GM21528 (cell line): ENCODE measurements around the gene PPM1L.

Experiments used
- ATAC-seq: cut with Tn5 transposase; IDR thresholded peaks from one replicate; pipeline ENCODE4 v1.9.1; 2021; ENCODE audit warnings: mild to moderate bottlenecking, moderate library complexity; ENCODE audit not compliant: unreplicated experiment, low FRiP score

Gene PPM1L

DNA sequence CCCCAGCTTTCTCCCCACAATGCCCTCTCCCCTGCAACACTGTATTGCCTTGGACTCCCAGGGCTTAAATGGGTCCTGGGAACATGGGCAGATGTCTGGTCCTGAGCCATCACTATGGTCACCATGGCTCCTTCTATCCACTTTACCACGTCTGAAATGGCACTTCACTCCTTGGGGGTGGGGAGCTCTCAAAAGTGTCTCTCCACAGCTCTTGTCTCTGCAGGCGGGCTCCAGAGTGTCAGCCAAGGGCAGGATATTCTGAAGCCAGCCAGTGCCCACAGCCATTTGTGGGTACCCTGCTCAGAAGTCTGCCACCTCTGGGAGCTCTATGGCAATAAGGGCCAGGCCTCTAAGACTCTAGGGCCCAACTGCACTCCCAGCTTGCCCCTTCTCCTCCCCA lies 163.9 kb downstream of the PPM1L start:
- ATAC-seq: no peak

DNA sequence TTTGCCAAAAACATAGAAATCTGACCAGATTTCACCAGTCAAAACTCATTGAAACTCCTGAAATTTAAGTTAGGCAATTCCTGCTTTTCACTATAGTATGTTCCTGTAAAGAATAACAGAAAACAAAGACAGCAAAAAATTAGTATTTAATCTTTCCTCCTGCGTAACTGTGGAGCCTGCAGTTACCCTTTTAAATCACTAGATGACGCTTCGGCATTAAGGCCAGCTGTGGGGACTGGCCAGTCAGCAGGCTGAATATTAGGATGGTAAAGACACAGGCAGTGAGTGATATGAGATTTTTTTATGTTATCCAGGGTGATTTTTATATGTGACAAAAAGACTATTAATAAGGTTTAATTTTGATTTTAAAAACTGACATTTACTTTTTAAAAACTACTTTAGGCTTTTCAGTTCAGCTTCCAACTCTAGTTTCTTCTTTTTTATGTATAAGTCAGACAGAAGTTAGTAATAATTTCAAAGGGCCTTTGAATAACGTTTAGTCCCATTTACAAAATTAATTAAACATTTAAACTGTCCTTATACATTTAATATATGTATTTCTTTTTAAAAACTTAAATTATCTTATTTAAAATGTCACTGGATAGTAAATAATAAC lies 165.1 kb downstream of the PPM1L start:
- ATAC-seq: no peak

DNA sequence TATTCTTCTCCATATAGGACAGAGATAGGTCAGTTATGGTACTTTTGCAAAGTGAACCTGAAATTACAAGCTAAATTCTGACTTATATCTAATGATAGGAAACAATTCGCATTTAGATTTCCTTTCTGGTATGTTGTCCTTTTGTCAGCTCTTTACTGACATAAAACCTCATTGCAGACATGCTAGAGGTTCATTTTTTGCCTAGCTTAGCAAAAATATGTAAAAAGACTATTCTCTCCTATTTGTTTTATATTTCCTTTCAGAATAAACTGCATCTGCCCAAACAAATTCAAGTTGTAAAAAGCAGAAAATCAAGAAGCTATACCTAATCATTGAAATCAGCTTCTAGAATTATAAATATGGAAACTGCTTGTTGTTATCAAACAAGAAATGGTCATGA lies 168.7 kb downstream of the PPM1L start:
- ATAC-seq: no peak

DNA sequence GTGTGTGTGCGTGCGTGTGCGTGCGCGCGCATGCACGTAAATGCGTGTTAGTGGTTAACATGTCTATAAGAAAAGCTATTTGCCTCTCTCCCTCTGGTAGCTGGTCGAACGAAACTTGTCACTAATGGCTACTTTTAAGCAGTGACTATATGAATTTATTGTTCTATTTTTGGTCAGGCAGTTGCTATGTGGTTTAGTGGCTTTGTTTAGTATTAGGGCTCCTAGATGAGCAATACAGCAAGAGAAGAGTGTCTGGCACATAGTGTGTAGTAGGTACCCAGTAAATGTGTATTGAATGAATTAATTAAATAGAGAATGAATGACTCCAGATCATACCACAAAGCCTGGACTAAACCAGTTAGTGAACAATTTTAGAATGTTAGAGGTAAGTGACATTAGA lies 171.6 kb downstream of the PPM1L start:
- ATAC-seq: no peak

DNA sequence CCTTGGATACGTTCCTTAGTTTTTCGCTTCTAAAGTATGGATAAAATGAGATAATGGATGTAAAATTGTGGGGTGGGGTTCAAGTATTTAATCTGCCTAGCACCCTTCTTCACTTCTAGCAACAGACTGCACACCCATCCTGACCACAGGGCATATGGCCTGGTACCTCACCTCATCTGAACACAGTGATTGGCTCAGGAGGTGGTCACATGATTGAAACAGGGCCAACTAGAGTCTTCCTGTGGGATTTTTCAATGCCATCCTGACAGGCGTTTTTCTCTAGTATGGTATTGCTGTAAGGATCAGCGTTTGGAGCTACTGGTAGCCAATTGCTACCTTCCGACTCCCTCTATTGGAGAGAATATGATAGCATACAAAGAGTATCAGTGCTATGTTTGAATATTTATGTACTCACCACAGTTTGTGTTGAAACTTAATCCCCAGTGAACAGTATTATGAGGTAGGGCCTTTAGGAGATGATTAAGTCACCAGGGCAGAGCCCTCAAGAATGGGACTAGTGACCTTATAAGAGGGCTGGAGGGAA lies 172.2 kb downstream of the PPM1L start:
- no peak for ATAC-seq

DNA sequence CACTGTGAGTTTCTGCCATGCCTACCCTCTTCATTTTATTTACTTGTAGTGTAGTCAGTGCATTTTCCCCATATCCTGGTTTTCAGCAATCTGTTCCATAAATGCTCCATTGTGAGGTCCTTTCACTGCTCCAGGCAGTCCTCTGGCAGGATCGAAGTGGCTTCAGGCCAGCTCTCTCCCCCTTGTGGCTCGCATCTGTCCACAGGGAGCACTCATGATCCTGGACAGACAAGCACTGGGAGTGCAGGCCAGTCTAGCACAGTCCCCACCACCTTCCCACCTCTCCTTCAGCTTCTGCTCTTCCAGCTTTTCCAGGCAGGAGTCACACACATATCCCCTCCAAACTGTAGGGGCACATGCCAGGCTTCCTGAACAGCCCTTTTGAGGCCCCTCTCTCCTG lies 173.6 kb downstream of the PPM1L start:
- ATAC-seq: no peak

DNA sequence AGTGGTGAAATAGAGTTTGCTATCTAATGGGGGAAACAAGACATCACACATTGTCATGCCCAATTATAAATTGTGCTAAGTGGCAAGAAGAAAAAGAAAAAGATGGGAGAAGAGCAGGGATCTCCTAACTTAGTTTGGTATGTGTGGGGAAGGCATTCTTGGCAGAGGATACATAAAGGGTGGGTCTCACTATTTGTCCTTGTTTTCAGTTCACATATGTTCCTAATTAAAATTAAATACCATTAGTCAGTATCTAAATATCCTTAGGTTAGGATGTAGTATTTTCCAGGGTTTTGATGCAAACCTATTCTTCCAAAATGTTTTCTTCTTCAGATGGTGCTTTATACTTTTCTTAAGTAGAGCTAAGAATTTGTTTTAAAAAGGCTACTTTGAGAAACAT lies 175.4 kb downstream of the PPM1L start:
- ATAC-seq: no peak

DNA sequence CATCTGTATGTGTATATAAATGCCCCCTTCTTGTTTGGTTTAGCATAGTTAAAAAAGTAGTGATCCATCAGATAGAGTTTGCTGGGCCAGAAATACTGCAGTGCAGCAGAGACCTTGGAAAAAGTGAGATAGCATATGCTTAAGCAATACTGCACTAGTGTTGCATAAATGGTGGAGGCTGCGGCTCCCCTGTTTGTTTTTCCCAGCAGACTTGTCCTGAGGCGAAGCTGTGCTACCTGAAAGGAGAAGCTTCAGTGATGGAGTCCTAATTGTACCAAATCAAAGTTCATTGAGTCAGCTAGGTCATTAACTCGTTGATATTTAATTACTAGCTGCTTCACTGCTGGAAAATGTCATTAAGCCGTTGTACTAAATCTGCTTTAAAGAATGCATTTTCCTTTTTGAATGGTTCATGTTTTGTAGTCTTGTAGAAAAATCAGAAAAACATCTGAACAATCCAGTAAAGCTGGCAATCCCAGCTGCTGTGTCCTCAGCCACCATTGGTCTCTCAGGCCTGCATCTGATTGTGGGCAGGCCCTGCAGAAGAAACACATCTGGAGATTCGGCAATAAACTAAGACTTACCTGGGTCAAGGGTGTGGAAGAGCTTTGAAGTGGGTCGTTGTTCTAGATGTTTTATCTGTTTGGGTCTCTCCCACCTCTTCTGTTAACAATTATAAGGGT lies 179.5 kb downstream of the PPM1L start:
- ATAC-seq: no peak

DNA sequence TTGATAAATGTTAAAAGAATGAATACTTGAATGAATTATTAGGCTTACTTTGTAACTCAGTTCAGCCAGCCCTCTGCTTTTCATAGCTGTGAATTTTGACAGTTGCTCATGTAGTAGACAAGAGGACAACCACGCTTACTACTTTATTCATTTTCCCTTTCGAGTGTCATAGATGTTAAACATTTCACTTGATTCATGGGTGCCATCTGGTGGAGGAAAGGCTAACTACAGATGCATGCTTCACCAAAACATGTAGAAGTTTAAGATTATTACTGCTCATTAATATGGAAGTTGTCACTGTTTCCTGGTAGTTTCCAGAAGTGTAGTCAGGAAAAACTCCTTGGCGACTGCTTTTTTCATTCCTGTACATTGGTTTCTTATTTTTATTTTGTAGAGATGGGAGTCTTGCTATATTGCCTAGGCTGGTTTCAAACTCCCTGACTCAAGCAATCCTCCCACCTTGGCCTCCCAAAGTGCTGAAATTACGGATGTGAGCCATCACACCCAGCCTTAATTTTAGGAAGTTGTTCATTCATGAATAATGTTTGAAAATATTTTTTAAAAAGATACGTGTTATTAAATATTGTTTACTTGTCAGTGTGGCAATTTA lies 186.0 kb downstream of the PPM1L start:
- peak; percentile 86 for ATAC-seq

DNA sequence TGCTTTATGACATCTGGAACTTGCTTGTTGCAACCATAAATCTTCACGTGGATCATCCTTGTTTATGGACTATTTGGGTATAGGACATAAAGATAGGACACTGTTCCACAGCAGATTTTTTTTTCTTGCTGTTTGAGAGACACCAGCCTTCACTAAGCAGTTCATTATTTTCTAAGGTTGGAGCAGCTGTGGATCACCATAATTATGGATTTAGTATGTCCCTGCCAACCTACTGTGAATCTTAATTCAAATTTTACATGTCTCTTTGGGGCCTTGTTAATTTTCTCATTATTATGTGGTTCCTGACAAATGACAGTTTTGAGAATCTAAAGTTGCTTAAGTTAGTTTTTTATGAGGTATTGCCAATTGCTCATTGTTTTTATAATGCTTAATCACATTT lies 188.0 kb downstream of the PPM1L start:
- no peak for ATAC-seq

DNA sequence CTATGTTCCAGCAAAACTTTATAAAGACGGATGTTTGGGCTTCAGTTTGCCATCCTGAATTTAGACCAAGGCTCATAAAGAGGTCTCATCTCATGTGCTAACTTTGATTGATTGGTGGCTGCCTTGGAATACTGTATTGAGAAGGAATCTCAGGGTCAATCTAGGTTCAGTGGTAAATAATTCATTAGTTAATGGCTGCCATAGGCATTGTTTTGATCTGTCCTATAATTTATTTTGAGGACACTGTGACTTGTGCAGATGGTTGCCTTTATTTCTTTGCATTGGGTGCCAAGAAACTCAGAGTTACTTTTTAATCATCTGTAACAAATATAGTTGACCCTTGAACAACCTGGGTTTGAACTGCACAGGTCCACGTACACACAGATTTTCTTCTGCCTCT lies 189.3 kb downstream of the PPM1L start:
- no peak for ATAC-seq

DNA sequence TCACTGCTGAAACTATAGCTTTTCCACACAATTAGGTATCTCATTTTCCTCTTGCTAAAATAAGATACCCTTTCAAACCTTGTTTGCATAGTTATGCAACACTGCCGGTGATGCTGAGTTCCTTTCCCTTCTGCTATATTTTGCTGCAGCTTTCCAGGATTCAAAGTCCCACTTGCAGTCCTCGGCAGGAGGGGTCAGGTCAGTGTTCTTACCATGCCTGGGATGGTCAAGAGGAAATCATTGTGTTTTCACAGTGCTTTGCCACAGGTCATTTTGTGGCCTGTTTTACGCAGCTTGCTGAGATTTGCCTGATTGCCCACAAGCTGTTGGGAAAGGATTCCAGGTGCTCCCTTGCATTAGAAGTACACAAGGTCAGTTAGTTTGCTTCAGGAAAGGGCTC lies 192.2 kb downstream of the PPM1L start:
- no peak for ATAC-seq

DNA sequence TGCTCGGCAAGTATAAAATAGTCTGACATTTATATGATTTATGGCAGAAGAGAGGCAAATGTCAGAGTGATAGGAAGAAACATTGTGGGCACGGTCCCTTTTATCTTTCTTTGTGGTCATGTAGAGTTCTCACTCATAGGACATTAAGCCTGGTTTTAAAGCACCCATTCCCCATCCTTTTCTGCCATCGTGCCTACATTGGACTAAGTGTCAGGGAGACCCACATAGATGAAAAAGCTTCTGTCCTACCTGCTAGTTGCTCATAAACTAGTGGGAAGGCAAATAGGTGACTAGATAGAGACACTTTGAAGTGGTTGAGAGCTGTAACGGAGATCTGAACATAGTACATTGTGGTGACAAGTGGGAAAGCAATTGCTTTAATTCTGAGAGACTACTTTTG lies 193.4 kb downstream of the PPM1L start:
- no peak for ATAC-seq

DNA sequence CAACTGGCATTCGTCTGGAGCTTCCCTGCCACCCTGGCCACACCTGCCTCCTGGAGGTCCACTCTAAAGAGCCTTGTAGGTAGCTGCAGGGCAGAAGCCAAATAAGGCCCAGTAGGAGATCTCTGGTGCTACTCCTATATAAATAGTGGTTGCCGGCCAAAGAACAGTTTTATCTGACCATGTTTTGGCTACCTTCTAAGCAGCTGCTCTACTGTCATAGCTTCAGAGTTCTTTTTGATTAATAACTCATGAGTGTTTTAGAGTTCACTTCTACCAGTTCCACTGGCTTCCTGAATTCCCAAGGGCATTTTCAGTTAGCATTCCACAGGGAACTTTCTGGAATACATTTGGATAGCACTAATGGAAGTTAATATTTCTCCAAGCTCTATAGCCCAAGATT lies 194.5 kb downstream of the PPM1L start:
- no peak for ATAC-seq

DNA sequence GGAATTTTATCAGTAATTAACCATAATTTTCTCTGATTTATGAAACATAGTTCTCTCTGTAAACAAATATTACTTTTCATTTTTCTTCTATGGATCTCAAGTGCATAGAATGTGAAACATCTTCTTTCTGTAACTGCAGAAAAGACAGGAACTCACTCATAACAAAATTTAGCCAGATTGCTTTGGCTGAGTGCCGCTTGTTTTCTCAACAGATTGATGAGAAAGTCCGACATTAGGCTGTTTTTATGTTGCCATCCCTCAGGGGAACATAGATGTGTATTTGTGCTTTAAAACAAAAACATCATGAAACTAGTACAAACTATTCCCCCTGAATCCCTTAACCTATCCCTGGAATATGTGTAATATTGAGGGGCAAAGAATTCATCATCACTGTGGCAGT lies 194.9 kb downstream of the PPM1L start:
- ATAC-seq: no peak

DNA sequence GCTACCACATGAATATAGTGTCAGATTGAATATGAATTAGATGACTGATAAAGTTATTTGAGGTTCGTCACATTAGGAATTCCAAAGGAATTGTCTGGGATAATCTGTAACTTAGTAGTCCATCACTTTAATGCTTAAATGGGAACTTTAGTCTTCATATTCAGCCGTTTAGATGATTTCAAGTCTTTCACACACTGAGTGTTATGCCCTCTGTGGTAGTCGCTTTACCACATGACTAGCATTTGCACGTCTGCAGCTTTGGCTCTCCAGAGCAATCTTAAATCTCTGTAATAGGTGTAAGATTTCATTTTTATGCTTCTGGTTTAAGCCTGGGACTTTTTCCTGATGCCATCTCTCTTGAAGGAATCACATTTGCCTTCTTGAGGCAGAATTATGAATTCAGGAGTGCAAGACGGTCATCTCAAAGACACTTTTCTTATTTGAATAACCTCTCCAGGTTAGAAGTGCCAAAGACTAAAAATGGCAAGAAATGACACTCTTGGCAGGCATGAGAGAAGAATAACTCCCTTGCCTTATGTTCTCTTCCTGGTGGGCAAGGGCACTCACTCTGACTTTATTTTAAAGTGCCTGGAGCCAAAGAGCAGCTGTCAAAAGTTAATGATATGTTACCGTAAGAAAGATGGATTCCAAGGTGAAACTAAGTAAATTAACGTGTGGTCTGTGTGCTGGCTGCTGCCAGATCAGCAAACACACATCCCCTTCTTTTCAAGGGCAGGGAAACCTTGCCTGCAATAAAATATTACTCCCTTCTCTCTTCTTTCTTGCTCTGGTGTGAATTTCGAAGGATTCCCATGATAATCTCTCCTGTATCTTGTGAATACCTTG lies 195.8 kb downstream of the PPM1L start:
- ATAC-seq: no peak

DNA sequence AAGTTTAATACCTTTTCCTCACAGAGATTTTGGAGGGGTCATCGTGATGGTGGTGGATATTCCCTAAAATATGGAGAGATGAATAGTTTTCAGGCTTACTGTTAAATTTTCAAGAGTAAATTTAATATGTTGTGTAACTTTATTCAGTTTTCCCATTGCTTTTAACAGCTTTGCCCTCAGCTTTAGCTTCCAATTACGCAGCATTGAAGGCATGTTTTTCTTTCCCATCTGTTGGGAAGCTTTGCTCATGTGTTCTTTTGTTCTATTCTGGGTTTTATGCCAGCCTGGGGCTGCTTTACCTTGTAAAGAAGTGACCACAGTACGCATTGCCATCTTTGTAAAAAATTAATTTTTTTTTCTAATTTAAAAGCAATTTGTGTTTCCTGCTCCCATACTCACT lies 197.7 kb downstream of the PPM1L start:
- ATAC-seq: no peak

DNA sequence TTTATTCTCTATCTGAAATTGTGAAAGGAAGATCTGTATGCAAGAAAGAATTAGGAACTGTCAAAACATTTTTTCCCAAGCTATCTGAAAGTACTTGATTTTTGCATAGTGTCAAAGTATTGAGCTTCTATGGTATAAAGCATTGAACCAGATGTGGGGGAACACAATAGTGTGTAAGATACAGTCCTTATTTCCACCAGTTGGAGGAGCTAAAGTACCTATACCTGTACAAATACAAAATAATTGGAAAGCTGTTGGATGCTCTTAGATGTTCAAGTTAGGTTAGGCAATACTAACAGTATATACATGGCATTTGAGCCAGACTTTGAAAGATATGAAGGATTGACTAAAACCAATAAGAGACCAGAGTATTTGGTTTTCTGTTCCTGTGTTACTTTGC lies 200.8 kb downstream of the PPM1L start:
- ATAC-seq: no peak

DNA sequence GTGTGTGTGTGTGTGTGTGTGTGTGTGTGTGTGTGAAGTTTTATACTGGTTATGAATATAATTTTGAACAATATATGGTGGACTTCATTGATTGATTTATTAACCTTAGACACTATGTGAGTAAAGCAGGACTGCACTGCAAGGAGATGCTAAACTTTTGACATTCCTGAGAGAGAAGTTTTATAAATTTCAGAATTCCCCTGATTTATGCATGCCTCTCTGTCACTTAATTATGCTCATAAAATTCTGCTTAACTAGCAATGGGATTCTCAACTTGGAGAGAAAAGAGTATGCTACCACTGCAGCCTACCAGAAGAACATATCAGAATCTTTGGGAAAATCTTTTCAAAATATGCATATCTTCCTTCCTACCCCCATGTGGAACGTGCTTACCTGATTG lies 204.5 kb downstream of the PPM1L start:
- no peak for ATAC-seq

DNA sequence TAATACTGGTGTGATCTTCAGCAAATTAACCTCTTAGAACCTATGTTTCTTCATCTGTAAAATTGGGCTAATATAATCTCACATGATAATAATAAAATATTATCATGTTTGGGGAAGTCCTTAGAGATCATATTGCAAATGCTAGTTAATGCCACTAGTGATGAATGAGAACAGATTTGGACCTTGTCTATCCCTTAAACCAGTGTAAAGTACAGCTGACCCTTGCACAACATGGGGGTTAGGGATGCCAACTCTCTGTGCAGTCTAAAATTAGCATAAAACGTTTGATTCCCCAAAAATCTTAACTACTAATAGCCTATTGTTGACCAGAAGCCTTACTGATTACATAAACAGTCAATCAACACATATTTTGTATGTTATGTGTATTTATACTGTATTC lies 207.9 kb downstream of the PPM1L start:
- no peak for ATAC-seq

DNA sequence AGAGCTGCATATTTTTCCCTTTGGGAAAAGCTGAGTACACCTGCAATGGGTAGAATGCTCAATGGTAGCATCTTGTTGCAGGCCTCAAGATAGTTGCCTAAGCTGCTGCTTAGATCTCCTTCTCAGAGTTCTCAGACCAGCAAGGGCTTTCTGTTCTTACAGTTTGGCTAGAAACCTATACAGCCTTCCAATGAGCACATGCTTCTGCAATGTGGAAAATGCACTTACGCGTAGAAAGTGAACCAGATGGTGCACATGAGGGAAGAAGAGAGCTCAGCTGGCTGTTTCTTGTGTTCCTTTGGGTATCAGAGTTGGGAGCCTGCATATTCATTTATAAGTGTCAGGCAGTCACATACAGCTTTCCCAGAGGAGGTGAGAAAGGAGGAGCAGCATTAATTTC lies 212.7 kb downstream of the PPM1L start:
- ATAC-seq: no peak
